Activated CD4-positive, alpha-beta T cell treated with anti-CD3 and anti-CD28 coated beads, Interleukin-2, amount 10 ng/mL, durations not matched to agents 24 days and 14 days (primary cell): ENCODE measurements around the gene TNFRSF9. TPM values are rescaled to one million over a fixed set of nuclear protein-coding genes. Genes with fewer than 3 reads are reported as not detected.

ENCODE experiments used
- DNase-seq: peaks from one replicate; pipeline ENCODE4 v3.0.0; 2022
- H3K27ac Mint-ChIP-seq: one replicate; pipeline ENCODE4 v1.8.0; 2022; ENCODE audit warnings: mild to moderate bottlenecking, mixed read lengths
- H3K27me3 Mint-ChIP-seq: one replicate; pipeline ENCODE4 v1.8.0; 2022; ENCODE audit warnings: mixed read lengths
- H3K36me3 Mint-ChIP-seq: one replicate; pipeline ENCODE4 v1.8.0; 2022; ENCODE audit warnings: low read depth, mild to moderate bottlenecking, mixed read lengths
- H3K4me1 Mint-ChIP-seq: one replicate; pipeline ENCODE4 v1.8.0; 2021; ENCODE audit warnings: mixed read lengths
- H3K4me3 Mint-ChIP-seq: one replicate; pipeline ENCODE4 v1.8.0; 2022; ENCODE audit warnings: mild to moderate bottlenecking, moderate library complexity, mixed read lengths
- H3K9me3 Mint-ChIP-seq: one replicate; pipeline ENCODE4 v1.8.0; 2021; ENCODE audit warnings: mixed read lengths
- intact Hi-C: fragments of 100-400 bp; cut with micrococcal nuclease; formaldehyde crosslinking; loops from one replicate; pipeline ENCODE4 v1.15.1; 2023
- total RNA-seq: library from RNA; stranded (reverse); gene quantifications from 2 replicates; pipeline ENCODE4 v1.2.3, GENCODE V29; 2022

The TNFRSF9 gene
- total RNA-seq, 1 donor from 2014 or later: 30.9 TPM

DNA sequence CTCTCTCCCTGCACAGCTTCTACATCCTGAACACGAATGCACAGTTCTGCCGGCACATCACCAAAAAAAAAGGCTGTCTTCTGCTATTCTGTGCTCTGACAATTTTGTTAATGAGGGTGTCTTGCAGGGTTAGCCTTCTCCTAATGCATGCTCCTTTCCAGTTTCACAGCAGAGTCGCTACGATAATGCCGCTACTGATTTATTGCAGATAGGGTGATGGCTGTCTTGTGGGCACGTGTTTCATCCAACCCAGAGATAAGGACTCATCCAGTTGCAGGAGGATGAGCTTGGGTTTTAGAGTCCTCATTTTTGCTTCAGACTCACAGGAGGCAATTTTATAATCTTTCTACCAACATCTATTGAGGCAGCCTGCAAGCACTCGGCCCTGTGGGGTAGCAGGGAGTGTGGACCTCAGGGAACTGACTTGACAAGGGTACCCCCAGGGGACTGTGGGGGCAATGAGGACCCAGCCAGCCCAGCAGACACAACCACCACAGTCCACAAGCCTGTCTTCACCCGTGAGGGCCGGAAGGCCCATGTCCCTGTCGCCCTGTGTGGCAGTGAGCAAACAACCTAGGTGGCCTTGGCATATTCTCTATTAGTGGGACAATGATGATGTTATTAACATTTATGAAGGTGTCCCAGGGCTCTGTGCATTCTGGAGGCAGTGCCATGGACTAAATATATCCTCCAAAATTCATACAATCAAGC is 72.4 kb downstream of the TNFRSF9 start:
- H3K4me1 Mint-ChIP-seq: no peaks in the 10 kb centered on the region
- peaks cover under 1% of the 10 kb centered on the region for H3K27me3 Mint-ChIP-seq
- no peak for DNase-seq
- H3K36me3 Mint-ChIP-seq: no peaks in the 10 kb centered on the region
- no peak overlapping the region for H3K27ac Mint-ChIP-seq
- H3K4me3 Mint-ChIP-seq: no peak overlapping the region
- intact Hi-C loops: no loop called here
- H3K9me3 Mint-ChIP-seq: no peaks in the 10 kb centered on the region

GRCh38 chr1:7865978-7866377 is 74.7 kb downstream of the TNFRSF9 start:
- intact Hi-C loops: no loop called here
- H3K27ac Mint-ChIP-seq: no peak overlapping the region
- no peaks in the 10 kb centered on the region for H3K9me3 Mint-ChIP-seq
- no peaks in the 10 kb centered on the region for H3K4me1 Mint-ChIP-seq
- DNase-seq: no peak
- no peaks in the 10 kb centered on the region for H3K27me3 Mint-ChIP-seq
- H3K36me3 Mint-ChIP-seq: no peaks in the 10 kb centered on the region
- H3K4me3 Mint-ChIP-seq: no peak overlapping the region

Other genes starting within 250 kb of the TNFRSF9 start
- gene VAMP3, start 169.5 kb downstream of the TNFRSF9 start, total RNA-seq: 23.8 and 24.7 TPM in 2 replicates
- 4.2 and 4.8 TPM in 2 replicates for gene PER3, start 156.5 kb downstream of the TNFRSF9 start, total RNA-seq
- not detected in 2 replicates for gene UTS2, start 87.8 kb downstream of the TNFRSF9 start, total RNA-seq
- gene PARK7, start 20.9 kb upstream of the TNFRSF9 start, total RNA-seq: 409 and 426 TPM in 2 replicates
- gene ERRFI1, start 85.5 kb upstream of the TNFRSF9 start, total RNA-seq: 2.0 TPM in 2 replicates